HG02870 (cell line): Measurements from ENCODE around the gene KASH5.

Experiments
- ATAC-seq: cut with Tn5 transposase; IDR thresholded peaks from one replicate; pipeline ENCODE4 v1.9.1; 2021; ENCODE audit warnings: mild to moderate bottlenecking, moderate library complexity; ENCODE audit not compliant: unreplicated experiment

Gene KASH5

DNA sequence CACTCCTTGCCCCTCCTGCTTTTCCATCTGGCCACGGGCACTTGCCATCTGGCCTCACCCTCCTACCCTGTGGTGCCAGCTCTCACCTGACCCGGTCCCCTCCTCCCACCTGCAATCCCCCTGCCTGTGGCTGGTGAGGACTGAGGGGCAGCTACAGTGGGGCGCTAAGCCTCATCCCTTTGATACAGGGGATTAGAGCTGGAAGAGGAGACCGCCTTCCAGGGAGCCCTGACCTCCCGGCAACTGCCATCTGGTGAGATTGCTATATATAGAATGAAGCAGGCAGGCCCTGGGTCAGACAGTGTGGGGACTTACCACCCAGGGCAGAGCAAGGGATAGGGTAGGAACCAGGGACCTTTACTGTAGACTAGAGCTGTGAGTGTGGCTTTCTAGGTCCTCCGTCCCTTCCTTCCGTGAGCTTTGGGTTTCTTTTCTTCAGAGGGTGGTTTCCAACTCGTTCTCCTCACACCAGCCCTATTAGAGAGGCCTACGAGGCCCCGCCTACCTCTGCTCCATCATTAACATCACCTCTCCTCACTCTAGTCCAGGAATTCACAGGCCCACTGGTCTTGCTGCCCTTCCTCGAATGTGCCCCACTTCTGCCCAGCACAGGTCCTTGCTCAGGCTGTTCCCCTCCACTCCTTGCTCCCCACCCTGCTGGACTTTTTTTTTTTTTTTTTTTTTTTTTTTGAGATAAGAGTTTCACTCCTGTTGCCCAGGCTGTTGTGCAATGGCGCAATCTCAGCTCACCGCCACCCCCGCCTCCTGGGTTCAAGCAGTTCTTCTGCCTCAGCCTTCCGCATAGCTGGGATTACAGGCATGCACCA is 7.7 kb downstream of the KASH5 start:
- no peak for ATAC-seq

GRCh38 chr19:49396738-49397505 is 8.9 kb downstream of the KASH5 start:
- ATAC-seq = no peak

- ATAC-seq = no peak
Observed at GRCh38 chr19:49398001-49398615, 10.1 kb downstream of the KASH5 start.

GRCh38 chr19:49398931-49399330 is 10.9 kb downstream of the KASH5 start:
- no peak for ATAC-seq

DNA sequence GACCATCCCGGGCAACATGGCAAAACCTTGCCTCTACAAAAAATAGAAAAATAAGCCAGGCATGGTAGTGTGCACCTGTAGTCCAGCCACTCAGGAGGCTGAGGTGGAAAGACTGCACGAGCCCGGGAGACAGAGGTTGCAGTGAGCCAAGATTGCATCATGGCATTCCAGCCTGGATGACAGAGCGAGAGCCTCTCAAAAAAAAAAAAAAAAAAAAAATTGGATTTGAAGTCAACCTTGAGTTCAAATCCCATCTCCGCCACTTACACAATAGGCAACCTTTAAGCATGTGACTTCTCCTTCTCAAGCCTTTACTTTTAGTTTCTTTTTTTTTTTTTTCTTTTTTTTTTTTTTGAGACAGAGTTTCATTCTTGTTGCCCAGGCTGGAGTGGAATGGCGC is 12.0 kb downstream of the KASH5 start:
- ATAC-seq = no peak

DNA sequence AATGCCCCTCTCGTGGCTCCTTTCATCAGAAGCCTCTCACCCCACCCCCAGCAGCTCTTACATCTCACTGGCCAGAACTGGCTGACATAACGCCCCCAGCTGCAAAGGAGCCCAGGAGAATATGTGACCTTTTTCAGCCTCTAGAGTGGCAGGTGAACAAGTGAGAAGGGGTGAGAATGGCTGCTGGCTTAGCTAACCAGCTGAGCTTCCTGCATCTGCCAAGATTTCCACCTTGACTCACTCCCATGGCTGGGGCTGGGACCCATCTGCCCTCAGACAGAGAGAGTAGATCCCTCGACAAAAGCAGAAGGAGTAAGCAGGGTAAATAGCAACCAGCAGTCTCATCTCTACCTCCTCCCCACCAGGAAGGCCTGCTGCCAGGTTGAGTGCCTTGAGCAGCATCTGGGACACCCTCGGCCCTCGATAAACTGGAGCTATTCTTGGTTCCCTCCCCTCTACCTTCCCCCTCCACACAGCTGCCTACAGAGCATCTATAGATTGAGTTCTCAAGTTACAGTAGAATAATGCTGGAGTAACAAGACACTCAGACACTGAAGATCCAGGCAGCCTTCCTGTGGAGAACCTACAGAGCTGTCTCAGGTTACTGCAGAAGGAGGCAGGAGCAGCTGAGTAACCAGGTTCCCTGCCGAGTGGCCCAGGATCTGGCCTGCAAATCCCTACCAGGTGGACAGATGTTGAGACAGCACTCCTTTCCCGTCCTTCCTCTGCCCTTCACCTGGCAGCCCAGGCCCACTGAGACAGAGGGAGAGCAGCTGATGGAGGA is 15.5 kb downstream of the KASH5 start:
- ATAC-seq = no peak

- no peak for ATAC-seq
Observed at GRCh38 chr19:49407079-49407478, 19.0 kb downstream of the KASH5 start.

- ATAC-seq = no peak
Observed at GRCh38 chr19:49407482-49408015, 19.5 kb downstream of the KASH5 start.

GRCh38 chr19:49408816-49409440 is 20.9 kb downstream of the KASH5 start:
- ATAC-seq = no peak

DNA sequence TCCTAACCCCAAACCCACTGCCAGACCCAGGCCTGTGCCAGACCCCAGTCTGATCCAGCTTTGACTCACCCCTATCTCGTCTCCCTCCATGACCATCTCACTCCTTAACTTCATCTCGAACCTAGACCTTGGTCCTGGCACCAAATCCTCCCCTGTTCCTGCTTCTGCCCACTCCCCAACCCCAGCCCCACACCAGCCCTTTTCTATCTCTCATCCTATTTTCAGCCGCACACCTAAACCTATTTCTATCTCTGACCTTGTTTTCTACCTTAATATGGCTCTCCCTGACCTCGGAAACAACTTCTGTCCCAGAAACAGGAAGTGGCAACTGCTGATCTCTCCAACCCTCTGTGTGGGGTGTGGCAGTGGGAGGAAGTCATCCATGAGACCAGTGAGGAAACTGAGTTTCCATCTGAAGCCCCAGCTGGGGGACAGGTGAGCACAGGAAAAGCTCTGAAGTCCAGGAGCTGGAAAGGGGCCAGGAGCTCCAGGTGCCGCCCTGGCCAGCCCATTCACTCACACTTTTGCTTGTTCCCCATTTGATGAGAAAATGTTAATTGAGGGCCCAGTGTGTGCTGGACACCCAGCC is 21.5 kb downstream of the KASH5 start:
- ATAC-seq = no peak

- no peak for ATAC-seq
Observed at GRCh38 chr19:49411681-49412326, 23.8 kb downstream of the KASH5 start.

- no peak for ATAC-seq
Observed at GRCh38 chr19:49413348-49413747, 25.3 kb downstream of the KASH5 start.

- no peak for ATAC-seq
Observed at GRCh38 chr19:49414256-49414655, 26.2 kb downstream of the KASH5 start.

GRCh38 chr19:49415102-49415809 is 27.2 kb downstream of the KASH5 start:
- ATAC-seq = no peak

DNA sequence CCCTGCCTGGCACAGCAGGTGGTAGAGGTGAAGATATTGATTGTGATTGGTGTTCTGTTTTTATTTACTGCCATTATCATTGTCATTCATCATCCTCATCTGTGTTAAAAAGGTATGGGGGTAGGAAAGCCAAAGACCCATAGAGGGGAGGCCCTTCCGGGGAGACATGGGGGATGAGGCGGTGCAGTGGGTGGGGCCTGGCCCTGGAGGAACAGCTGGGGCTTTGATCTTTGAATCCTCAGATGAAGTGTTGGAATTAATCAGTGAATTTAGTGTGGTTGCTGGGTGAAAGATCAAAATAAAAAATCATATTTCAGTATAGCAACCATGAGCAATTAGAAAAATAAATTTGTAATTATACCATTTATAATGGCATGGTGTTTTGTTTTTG is 27.8 kb downstream of the KASH5 start:
- ATAC-seq = no peak

DNA sequence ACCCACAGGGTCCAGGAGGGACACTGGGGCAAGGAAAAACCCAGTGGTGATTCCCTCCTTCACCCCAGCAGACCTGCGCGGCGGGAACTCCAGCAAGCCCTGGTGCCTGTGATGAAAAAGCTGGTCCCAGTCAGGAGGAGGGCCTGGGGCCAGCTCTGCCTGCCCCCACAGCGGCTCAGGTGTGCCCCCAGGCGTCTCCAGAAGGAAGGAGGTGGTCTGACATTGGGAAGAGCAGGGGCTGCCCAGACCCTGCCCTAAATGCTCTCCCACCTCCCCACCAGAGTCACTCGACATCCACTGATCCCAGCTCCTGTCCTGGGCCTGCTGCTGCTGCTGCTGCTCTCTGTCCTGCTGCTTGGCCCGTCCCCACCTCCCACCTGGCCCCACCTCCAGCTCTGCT is 29.0 kb downstream of the KASH5 start:
- ATAC-seq = no peak

GRCh38 chr19:49418511-49418910 is 30.5 kb downstream of the KASH5 start:
- no peak for ATAC-seq

DNA sequence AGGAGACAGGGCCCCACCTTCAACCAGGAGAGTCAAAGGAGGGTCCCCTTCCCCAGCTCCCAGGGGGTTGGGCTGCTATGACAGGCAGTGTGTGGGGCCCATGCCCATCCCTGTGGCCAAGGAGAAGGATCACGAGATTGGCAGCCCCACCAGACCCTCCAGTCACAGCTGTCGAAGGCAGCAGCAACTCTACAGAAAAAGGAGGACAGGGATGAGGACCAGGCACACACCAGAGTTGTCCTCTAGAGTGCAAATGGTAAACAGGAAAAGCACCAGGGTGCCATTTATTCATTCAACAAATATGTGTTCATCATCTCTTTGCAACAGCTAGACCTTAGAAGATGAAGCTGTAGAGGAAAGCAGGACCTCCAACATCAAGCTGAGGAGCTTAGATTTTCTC is 31.1 kb downstream of the KASH5 start:
- no peak for ATAC-seq

DNA sequence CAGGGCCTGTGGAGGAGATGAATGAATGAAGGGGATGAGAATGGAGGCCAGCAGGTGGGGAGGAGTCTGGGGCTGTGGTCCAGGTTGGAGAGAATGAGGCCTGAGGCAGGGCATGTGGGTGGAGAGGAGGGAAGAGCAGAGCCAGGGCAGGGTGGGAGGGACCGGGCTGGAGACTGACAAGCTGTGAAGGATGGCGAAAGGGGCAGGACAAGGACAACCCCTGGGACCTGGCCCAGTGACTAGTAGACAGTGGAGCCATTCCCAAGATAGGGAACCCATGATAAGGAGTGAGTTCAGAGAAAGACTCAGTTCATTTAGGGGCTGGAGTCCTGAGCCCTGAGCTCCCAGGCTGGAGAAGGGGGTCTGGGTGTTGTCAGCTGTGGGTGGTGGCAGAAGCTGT is 32.2 kb downstream of the KASH5 start:
- ATAC-seq = no peak
